NB4 (cell line): ENCODE results near the gene SLC4A2.

ENCODE experiments used
- DNase-seq: peaks from one replicate; pipeline ENCODE4 v3.0.0; 2010; ENCODE audit warnings: low read depth
- H3K4me3 ChIP-seq: one replicate; pipeline ENCODE4 v1.5.1; 2011; ENCODE audit warnings: mild to moderate bottlenecking, low read depth, low read length, moderate library complexity
- CTCF ChIP-seq: IDR thresholded peaks from one replicate; pipeline ENCODE4 v1.5.1; 2012; ENCODE audit warnings: low read depth, low read length
- MAX ChIP-seq: IDR thresholded peaks from 2 replicates; pipeline ENCODE4 v1.6.1; 2011; ENCODE audit warnings: low read depth, low read length
- MYC ChIP-seq: IDR thresholded peaks from 2 replicates; pipeline ENCODE4 v1.6.1; 2011; ENCODE audit warnings: low read depth, low read length
- POLR2A ChIP-seq: IDR thresholded peaks from 2 replicates; pipeline ENCODE4 v1.6.1; 2011; ENCODE audit warnings: mild to moderate bottlenecking; ENCODE audit not compliant: insufficient read length; ENCODE audit errors: extremely low read depth

The SLC4A2 gene

GRCh38 chr7:151060113-151060415 lies 675 bp downstream of the SLC4A2 start:
- no peak for DNase-seq
- peak overlapping the region; percentile 69 for H3K4me3 ChIP-seq
- TF ChIP-seq MAX: no peak
- TF ChIP-seq MYC: no peak
- no peak for TF ChIP-seq POLR2A
- no peak for TF ChIP-seq CTCF

DNA sequence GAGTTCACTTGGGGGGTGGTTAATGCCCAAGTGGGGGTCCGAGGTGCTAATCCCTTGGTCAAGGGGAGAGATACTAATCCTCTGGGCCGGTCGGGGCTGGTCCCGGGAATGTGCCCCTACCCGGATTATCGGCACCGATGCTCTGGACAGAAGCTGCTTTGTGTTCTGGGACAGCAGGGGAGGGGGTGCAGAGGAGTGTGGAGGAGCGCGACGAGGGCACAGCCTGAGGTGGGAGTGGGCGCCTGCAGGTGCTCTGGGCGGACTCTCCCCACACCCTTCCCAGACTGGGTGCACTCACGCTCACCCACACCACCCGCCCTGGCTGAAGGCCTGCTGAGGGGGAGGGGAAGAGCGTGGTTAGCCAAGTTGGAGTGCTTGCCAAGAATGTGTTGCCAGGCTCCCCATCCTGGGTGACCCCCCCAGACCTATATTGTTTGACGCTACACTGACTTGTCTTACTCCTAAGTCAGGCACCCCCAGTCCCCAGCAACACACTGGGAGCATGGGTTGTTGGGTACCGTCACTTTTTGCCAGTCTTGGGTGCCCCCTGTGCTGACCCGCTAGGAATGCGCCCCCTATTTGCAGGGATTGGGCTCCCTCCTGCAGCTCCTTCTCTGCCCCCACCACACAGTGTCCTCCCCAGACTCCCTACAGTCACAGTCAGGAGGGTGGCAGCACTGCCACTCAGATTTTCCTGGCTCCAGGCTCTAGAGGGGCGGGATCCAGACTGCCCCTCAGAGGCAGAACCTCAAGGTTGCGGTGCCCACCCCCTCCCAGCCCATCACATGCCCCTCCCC lies 1.2 kb downstream of the SLC4A2 start:
- TF ChIP-seq POLR2A: no peak
- TF ChIP-seq MYC: no peak
- no peak for TF ChIP-seq CTCF
- TF ChIP-seq MAX: no peak
- DNase-seq: peak; percentile 71

GRCh38 chr7:151061213-151062110 lies 2.1 kb downstream of the SLC4A2 start:
- DNase-seq: peak; percentile 79
- H3K4me3 ChIP-seq: peak overlapping the region; percentile 69
- TF ChIP-seq MYC (no peak), MAX (no peak), CTCF (no peak), POLR2A (no peak)

More for the DNA sequence above, 1.2 kb downstream of the SLC4A2 start:
- peak overlapping the region; percentile 69 for H3K4me3 ChIP-seq

DNA sequence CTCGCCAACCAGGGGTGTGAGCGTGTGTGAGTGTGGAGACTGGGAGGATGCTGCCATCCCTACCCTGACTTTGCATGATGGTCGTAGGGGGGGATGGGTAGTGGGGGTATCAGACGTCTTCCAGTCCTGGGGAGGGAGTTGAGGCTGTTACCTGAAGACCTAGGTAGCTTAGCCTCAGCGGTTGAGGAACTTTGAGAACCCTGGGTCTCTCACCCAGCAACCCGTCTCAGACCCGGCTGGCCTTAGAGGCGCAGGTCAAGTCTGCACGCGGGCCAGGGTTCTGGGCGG lies 2.7 kb downstream of the SLC4A2 start:
- TF ChIP-seq POLR2A (no peak), MYC (no peak), CTCF (no peak), MAX (no peak)
- DNase-seq: no peak
- no peak overlapping the region for H3K4me3 ChIP-seq

GRCh38 chr7:151062399-151063211 lies 3.2 kb downstream of the SLC4A2 start:
- no peak overlapping the region for H3K4me3 ChIP-seq
- TF ChIP-seq MAX (no peak), CTCF (no peak), POLR2A (no peak), MYC (no peak)
- no peak for DNase-seq
